HuH-7.5 (cell line): ENCODE data around the gene ACSM2B.
"Not testable (repeated sequence)": the region's sequence is repeated elsewhere in the genome, so short reads cannot be mapped to it uniquely, and the experiment has no call there.

Source experiments
- DNase-seq: peaks from one replicate; pipeline ENCODE4 v3.0.0; 2011; ENCODE audit warnings: low spot score

Gene ACSM2B

GRCh38 chr16:20536669-20537068 lies 39.5 kb downstream of the ACSM2B start:
- not testable (repeated sequence) for DNase-seq

DNA sequence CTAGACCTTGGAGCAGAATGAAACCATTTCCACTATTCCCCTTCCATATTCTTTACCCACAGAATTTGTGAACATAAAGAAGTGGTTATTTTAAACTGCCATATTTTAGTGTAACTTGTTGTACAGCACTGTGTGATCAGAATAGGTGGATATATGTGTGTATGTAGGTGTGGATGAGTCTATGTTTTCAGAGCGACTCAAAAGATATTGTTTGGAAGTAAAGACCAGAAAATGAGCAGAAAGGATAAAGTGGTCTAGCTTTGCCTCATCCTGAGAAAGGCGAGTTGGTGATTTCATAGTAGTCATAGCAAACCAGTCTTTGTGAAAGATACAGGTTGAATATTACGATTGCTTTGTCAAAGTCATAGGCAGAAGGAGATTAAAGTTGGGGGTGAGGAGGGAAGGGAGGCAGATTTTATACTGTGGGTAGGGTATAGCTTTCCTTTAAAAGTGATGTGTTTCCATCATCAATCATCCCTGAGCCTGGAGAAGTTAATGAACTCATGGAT lies 43.8 kb downstream of the ACSM2B start:
- not testable (repeated sequence) for DNase-seq

- DNase-seq, result not testable (repeated sequence)
Observed at GRCh38 chr16:20531795-20532194, 44.4 kb downstream of the ACSM2B start.

DNA sequence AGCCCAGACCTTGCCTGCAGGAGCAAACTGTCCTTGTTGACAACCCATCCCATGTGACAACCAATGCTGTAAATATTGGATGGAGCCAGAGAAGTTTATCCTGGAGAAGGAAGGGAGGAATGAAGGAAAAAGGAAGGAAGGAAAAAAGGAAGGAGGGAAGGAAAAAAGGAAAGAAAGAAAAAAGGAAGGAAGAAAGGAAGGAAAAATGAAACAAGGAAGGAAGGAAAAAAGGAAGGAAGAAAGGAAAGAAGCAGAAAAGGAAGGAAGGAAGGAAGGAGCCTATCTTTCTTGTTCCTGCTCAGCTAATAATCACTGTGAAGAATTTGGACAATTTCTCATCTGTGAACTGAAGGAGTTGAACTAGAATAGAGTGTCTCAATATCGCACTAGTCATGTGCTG lies 56.1 kb downstream of the ACSM2B start:
- no peak for DNase-seq

DNA sequence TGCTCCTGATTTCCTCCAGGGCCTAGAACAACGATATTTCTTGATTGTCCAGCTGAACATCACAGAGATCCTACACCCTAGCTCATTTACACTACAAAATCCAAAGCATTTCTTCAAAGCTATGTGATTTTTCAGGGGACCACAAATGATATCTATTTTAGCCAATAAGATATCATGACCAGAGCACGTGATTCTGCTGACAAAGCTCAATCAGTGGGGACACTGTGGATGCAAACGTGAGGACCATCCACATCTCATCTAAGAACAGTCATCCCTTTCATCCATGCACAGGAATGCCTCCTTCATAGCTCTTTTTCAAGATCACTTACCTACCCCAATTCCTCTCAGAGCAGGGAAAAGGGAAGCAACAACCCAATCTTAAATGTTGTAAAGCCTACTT lies 56.9 kb downstream of the ACSM2B start:
- no peak for DNase-seq

DNA sequence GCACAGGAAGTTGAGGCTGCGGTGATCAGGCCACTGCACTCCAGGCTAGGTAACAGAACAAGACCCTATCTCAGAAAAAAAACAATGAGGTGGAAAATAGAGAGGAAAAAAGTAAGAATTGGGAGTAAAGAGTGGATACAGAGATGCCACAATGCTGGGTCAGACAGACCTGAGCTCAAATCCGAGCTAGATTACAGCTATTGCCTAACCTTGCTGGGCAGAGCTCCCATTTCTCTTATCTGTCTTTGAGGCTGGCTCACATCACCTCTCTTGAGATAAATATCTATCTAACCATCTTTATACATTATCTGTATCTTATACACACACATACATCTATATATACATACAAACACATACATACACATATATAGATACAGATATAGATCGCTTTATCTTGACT lies 59.0 kb downstream of the ACSM2B start:
- no peak for DNase-seq

DNA sequence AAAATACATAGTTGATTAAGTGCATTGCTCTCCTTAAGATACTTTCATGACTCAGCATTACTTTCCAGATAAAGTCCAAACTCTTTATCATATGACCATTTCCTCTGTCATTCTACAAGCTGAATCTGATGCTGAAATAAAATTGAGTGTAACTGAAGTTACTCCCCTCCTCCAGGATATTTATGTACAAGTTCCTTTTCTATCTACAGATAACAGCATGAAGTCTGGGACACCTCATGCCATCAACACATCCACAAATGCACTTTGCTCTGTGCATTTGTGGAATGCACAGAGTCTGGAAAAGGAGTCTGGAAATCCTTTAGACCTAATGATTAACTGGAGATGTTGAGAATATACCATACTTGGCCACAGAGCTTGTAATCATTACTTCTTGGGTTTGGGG lies 60.5 kb downstream of the ACSM2B start:
- DNase-seq, result no peak

DNA sequence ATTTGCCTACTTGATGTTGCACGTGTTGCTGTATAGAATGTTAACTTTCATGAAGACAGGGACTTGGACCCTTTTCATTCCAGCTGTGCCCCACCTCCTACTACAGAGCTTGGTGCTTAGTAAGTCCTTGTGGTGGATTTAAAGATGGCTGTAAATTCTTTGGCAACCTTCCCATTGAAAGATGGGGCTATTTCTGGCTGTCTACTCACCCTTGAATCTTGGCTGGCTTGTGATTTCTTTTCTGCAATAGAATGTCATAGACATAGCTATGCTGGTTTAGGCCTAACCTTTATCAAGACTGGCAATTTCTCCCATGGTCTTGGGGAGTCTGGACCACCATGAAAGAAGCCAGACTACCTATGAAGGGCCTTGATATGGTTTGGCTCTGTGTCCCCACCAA lies 65.8 kb downstream of the ACSM2B start:
- no peak for DNase-seq

- DNase-seq, result no peak
Observed at GRCh38 chr16:20507280-20507679, 68.9 kb downstream of the ACSM2B start.

GRCh38 chr16:20504418-20504817 lies 71.7 kb downstream of the ACSM2B start:
- DNase-seq, result no peak

DNA sequence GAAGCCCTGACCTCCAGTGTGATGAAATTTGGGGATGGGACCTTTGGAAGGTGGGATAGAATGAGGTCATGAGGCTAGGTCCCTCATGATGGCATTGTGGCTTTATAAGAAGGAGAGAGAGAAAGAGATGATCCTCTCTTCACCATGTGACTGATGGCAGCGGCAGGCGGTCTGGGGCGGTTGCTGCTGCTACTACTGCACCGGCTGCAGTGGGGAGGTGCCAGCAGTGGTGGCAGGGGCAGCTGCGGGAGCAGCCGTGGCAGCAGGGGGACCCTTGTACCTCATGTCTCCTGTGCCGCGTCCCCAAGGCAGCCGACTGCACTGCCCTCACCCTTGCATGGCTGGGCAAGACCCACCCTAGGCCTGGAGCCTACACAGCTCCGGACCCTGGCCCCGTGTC lies 84.7 kb downstream of the ACSM2B start:
- DNase-seq, result not testable (repeated sequence)

DNA sequence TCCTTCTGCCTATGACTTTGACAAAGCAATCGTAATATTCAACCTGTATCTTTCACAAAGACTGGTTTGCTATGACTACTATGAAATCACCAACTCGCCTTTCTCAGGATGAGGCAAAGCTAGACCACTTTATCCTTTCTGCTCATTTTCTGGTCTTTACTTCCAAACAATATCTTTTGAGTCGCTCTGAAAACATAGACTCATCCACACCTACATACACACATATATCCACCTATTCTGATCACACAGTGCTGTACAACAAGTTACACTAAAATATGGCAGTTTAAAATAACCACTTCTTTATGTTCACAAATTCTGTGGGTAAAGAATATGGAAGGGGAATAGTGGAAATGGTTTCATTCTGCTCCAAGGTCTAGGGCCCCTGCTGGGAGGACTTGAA lies 85.2 kb downstream of the ACSM2B start:
- DNase-seq, result not testable (repeated sequence)
